HFFc6 (cell line): ENCODE data around the gene GCHFR. TPM values are rescaled to one million over a fixed set of nuclear protein-coding genes. Genes with fewer than 3 reads are reported as not detected.
A peak's percentile ranks its signal among the peaks of the same experiment; 100 is the strongest.

Experiments
- DNase-seq: peaks from one replicate; pipeline ENCODE4 v3.0.0-alpha.2; 2018
- H3K27ac Mint-ChIP-seq: 2 replicates; pipeline ENCODE4 v1.8.0; 2020; ENCODE audit warnings: mild to moderate bottlenecking, mixed read lengths
- H3K27me3 Mint-ChIP-seq: 2 replicates; pipeline ENCODE4 v1.8.0; 2021; ENCODE audit warnings: mild to moderate bottlenecking, moderate library complexity, mixed read lengths; ENCODE audit not compliant: insufficient read depth
- H3K36me3 Mint-ChIP-seq: 2 replicates; pipeline ENCODE4 v1.8.0; 2021; ENCODE audit warnings: low read depth, mixed read lengths
- H3K4me1 Mint-ChIP-seq: 2 replicates; pipeline ENCODE4 v1.8.0; 2020; ENCODE audit warnings: low read depth, mixed read lengths
- H3K4me3 Mint-ChIP-seq: 2 replicates; pipeline ENCODE4 v1.8.0; 2020; ENCODE audit warnings: mild to moderate bottlenecking, moderate library complexity, mixed read lengths
- H3K9me3 Mint-ChIP-seq: 2 replicates; pipeline ENCODE4 v1.8.0; 2020; ENCODE audit warnings: mild to moderate bottlenecking, mixed read lengths
- CTCF ChIP-seq: fragments of 200-600 bp; sonication (generic); IDR thresholded peaks from 2 replicates; pipeline ENCODE4 v1.5.0; 2021; ENCODE audit warnings: antibody characterized with exemption, mild to moderate bottlenecking
- total RNA-seq, 6 experiments: library from RNA; stranded (reverse); fragmentation: NEBNext Ultra II Directional; extraction: Animal tissue kit (Norgen Biotek cat#: 25700); gene quantifications; 2 replicates in 1 of 6; 3 replicates in 5 of 6; pipeline ENCODE4 v1.2.3, GENCODE V29; 2021

The GCHFR gene
- total RNA-seq, 6 experiments from 2014 or later, result 1.6 to 3.1 (median 2.7) TPM

- Mint-ChIP-seq H3K36me3 (peaks cover 13% of the 10 kb centered on the region), H3K4me3 (no peak overlapping the region), H3K9me3 (no peaks in the 10 kb centered on the region), H3K4me1 (peaks cover 19% of the 10 kb centered on the region), H3K27me3 (peaks cover 4% of the 10 kb centered on the region), H3K27ac (no peak overlapping the region)
- no peak for DNase-seq
- TF ChIP-seq CTCF, result no peak
Observed at GRCh38 chr15:40773902-40774301, 10.0 kb downstream of the GCHFR start.

- Mint-ChIP-seq H3K27ac (no peak overlapping the region), H3K36me3 (peaks cover 19% of the 10 kb centered on the region), H3K27me3 (peaks cover 2% of the 10 kb centered on the region; the same call in 1 of the 2 replicates), H3K4me1 (peaks cover 11% of the 10 kb centered on the region), H3K9me3 (no peaks in the 10 kb centered on the region), H3K4me3 (no peak overlapping the region)
- no peak for TF ChIP-seq CTCF
- DNase-seq, result no peak
Observed at GRCh38 chr15:40775007-40775406, 11.1 kb downstream of the GCHFR start.

GRCh38 chr15:40775740-40776536 is 12.1 kb downstream of the GCHFR start:
- no peak overlapping the region for H3K4me3 Mint-ChIP-seq
- peaks cover 19% of the 10 kb centered on the region for H3K36me3 Mint-ChIP-seq
- peaks cover 2% of the 10 kb centered on the region; the same call in 1 of the 2 replicates for H3K27me3 Mint-ChIP-seq
- no peaks in the 10 kb centered on the region for H3K9me3 Mint-ChIP-seq
- no peak overlapping the region for H3K27ac Mint-ChIP-seq
- no peak for DNase-seq
- no peak for TF ChIP-seq CTCF
- H3K4me1 Mint-ChIP-seq, result peaks cover 9% of the 10 kb centered on the region

- Mint-ChIP-seq H3K4me3 (no peak overlapping the region), H3K27me3 (peaks cover 2% of the 10 kb centered on the region; the same call in 1 of the 2 replicates), H3K4me1 (peaks cover 9% of the 10 kb centered on the region), H3K9me3 (no peaks in the 10 kb centered on the region), H3K36me3 (peaks cover 19% of the 10 kb centered on the region), H3K27ac (peak overlapping the region; percentile 82)
- no peak for TF ChIP-seq CTCF
- peak; percentile 46 for DNase-seq
Observed at GRCh38 chr15:40776537-40777141, 12.8 kb downstream of the GCHFR start.

- peak; percentile 74 for TF ChIP-seq CTCF
- no peak overlapping the region for H3K27ac Mint-ChIP-seq
- no peaks in the 10 kb centered on the region for H3K27me3 Mint-ChIP-seq
- no peak for DNase-seq
- no peaks in the 10 kb centered on the region for H3K9me3 Mint-ChIP-seq
- no peak overlapping the region for H3K4me3 Mint-ChIP-seq
- peaks cover 6% of the 10 kb centered on the region; the same call in 1 of the 2 replicates for H3K36me3 Mint-ChIP-seq
- H3K4me1 Mint-ChIP-seq, result peaks cover 10% of the 10 kb centered on the region
Observed at GRCh38 chr15:40782609-40783227, 18.9 kb downstream of the GCHFR start.
